SK-N-SH treated with all-trans-retinoic acid at 6 μM for 48 hours (cell line): ENCODE results near the gene SMOC1.

Source experiments
- ATAC-seq: fragments of 200-7000 bp; cut with Tn5 transposase; 3 replicates; pipeline ENCODE4 v1.9.1; 2020; ENCODE audit warnings: mild to moderate bottlenecking, moderate library complexity
- ARNTL ChIP-seq: fragments of 450-650 bp; formaldehyde crosslinking; IDR thresholded peaks from 2 replicates; pipeline ENCODE4 v1.5.0; 2020; ENCODE audit warnings: low read depth, mild to moderate bottlenecking, moderate library complexity, borderline replicate concordance
- BACH2 ChIP-seq: fragments of 250-450 bp; sonication (Bioruptor Pico); IDR thresholded peaks from 2 replicates; pipeline ENCODE4 v1.9.0; 2021; ENCODE audit warnings: mild to moderate bottlenecking, borderline replicate concordance
- CREB5 ChIP-seq: fragments of 250-450 bp; sonication (Bioruptor Pico); IDR thresholded peaks from 2 replicates; pipeline ENCODE4 v1.5.1; 2020; ENCODE audit warnings: low read depth, mild to moderate bottlenecking, moderate library complexity
- CSDC2 ChIP-seq: fragments of 250-450 bp; sonication (Bioruptor Pico); IDR thresholded peaks from 2 replicates; pipeline ENCODE4 v1.5.0; 2020; ENCODE audit warnings: mild to moderate bottlenecking, moderate library complexity
- CSRNP3 ChIP-seq: fragments of 250-450 bp; sonication (Bioruptor Pico); IDR thresholded peaks from 2 replicates; pipeline ENCODE4 v1.5.1; 2021; ENCODE audit warnings: mild to moderate bottlenecking, moderate library complexity
- ESRRG ChIP-seq: fragments of 250-450 bp; sonication (Bioruptor Pico); IDR thresholded peaks from 2 replicates; pipeline ENCODE4 v1.6.1; 2021; ENCODE audit warnings: mild to moderate bottlenecking
- GLIS3 ChIP-seq: fragments of 250-450 bp; sonication (Bioruptor Pico); IDR thresholded peaks from 2 replicates; pipeline ENCODE4 v1.5.0; 2020; ENCODE audit warnings: mild to moderate bottlenecking, moderate library complexity
- ISL1 ChIP-seq: fragments of 250-450 bp; sonication (Bioruptor Pico); IDR thresholded peaks from 2 replicates; pipeline ENCODE4 v2.1.2; 2022; ENCODE audit warnings: mild to moderate bottlenecking, moderate library complexity
- PATZ1 ChIP-seq: fragments of 250-450 bp; sonication (Bioruptor Pico); IDR thresholded peaks from 2 replicates; pipeline ENCODE4 v1.8.0; 2020; ENCODE audit warnings: mild to moderate bottlenecking, moderate library complexity, borderline replicate concordance
- PPARA ChIP-seq: fragments of 250-450 bp; sonication (Bioruptor Pico); IDR thresholded peaks from 2 replicates; pipeline ENCODE4 v1.5.0; 2020; ENCODE audit warnings: mild to moderate bottlenecking, borderline replicate concordance
- RARB ChIP-seq: fragments of 250-450 bp; sonication (Bioruptor Pico); IDR thresholded peaks from 2 replicates; pipeline ENCODE4 v1.8.0; 2021; ENCODE audit warnings: mild to moderate bottlenecking, moderate library complexity
- SNAI2 ChIP-seq: fragments of 250-450 bp; sonication (Bioruptor Pico); IDR thresholded peaks from 2 replicates; pipeline ENCODE4 v1.5.0; 2020; ENCODE audit warnings: mild to moderate bottlenecking, moderate library complexity
- TCF4 ChIP-seq: fragments of 250-450 bp; sonication (Bioruptor Pico); IDR thresholded peaks from 2 replicates; pipeline ENCODE4 v1.8.0; 2021; ENCODE audit warnings: mild to moderate bottlenecking, moderate library complexity, borderline replicate concordance
- TOX ChIP-seq: fragments of 250-450 bp; sonication (Bioruptor Pico); IDR thresholded peaks from 2 replicates; pipeline ENCODE4 v1.8.0; 2021; ENCODE audit warnings: mild to moderate bottlenecking, moderate library complexity, borderline replicate concordance
- ZC3H10 ChIP-seq: fragments of 250-450 bp; sonication (Bioruptor Pico); IDR thresholded peaks from 2 replicates; pipeline ENCODE4 v1.5.1; 2021; ENCODE audit warnings: mild to moderate bottlenecking, moderate library complexity
- ZFP3 ChIP-seq: fragments of 250-450 bp; sonication (Bioruptor Pico); IDR thresholded peaks from 2 replicates; pipeline ENCODE4 v1.5.0; 2020; ENCODE audit warnings: mild to moderate bottlenecking, moderate library complexity
- ZFP30 ChIP-seq: fragments of 450-650 bp; formaldehyde crosslinking; IDR thresholded peaks from 2 replicates; pipeline ENCODE4 v1.5.0; 2022; ENCODE audit warnings: mild to moderate bottlenecking, moderate library complexity
- ZNF565 ChIP-seq: fragments of 450-650 bp; formaldehyde crosslinking; conservative IDR thresholded peaks from 2 replicates; pipeline ENCODE4 v1.5.0; 2020; ENCODE audit warnings: low read depth, mild to moderate bottlenecking, moderate library complexity
- ZNF70 ChIP-seq: fragments of 450-650 bp; formaldehyde crosslinking; IDR thresholded peaks from 2 replicates; pipeline ENCODE4 v1.5.0; 2020; ENCODE audit warnings: mild to moderate bottlenecking, moderate library complexity
- ZNF8 ChIP-seq: fragments of 450-650 bp; formaldehyde crosslinking; IDR thresholded peaks from 2 replicates; pipeline ENCODE4 v1.5.0; 2020; ENCODE audit warnings: mild to moderate bottlenecking, moderate library complexity
- TF ChIP-seq, protein P1 (sequence below): fragments of 250-450 bp; sonication (Bioruptor Pico); IDR thresholded peaks from 2 replicates; pipeline ENCODE4 v1.5.0; 2020; ENCODE audit warnings: mild to moderate bottlenecking, moderate library complexity

Gene SMOC1

DNA sequence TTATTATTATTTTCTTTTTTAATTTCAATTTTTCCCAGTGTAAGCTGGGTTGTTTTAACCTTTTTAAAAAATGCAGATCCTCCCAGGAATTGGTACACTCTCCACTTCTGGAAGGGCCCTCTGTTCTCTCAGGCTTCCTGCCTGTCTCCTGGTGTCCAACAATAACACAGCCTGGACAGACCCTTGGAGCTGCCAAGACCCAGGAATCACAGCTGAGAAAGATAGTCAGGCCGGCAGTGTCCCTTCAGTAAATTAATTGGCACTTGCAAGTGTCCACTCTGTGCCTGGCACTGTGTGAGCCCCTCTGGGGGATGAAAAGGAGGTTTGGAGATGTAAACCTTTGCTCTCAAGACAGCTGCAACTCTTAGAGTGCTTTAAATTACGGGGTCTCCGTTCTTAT, 113.3 kb downstream of the SMOC1 start:
- TF ChIP-seq SNAI2 (CRISPR knock-in tag): no peak
- no peak for ATAC-seq

GRCh38 chr14:69993326-69993725, 114.1 kb downstream of the SMOC1 start:
- TF ChIP-seq ZNF8 (CRISPR knock-in tag) (no peak), ESRRG (CRISPR knock-in tag) (no peak), ZFP3 (CRISPR knock-in tag) (no peak)
- TF ChIP-seq, all 23 proteins: peak for 0
- no peak for ATAC-seq

- TF ChIP-seq BACH2 (CRISPR knock-in tag) (no peak), ESRRG (CRISPR knock-in tag) (no peak), ZFP30 (CRISPR knock-in tag) (no peak), ZNF565 (no peak), CREB5 (CRISPR knock-in tag) (no peak), TCF4 (no peak), ZC3H10 (no peak), ZNF8 (CRISPR knock-in tag) (no peak), ZNF70 (CRISPR knock-in tag) (no peak), RARB (CRISPR knock-in tag) (no peak), PPARA (CRISPR knock-in tag) (no peak), CSDC2 (no peak), GLIS3 (CRISPR knock-in tag) (no peak), SNAI2 (CRISPR knock-in tag) (no peak), PATZ1 (CRISPR knock-in tag) (no peak), CSRNP3 (CRISPR knock-in tag) (no peak), ARNTL (no peak)
- no peak for ATAC-seq
Observed at GRCh38 chr14:69994002-69994401, 114.8 kb downstream of the SMOC1 start.

- TF ChIP-seq PPARA (CRISPR knock-in tag): no peak
- TF ChIP-seq TOX (CRISPR knock-in tag): no peak
- TF ChIP-seq, protein P1, sequence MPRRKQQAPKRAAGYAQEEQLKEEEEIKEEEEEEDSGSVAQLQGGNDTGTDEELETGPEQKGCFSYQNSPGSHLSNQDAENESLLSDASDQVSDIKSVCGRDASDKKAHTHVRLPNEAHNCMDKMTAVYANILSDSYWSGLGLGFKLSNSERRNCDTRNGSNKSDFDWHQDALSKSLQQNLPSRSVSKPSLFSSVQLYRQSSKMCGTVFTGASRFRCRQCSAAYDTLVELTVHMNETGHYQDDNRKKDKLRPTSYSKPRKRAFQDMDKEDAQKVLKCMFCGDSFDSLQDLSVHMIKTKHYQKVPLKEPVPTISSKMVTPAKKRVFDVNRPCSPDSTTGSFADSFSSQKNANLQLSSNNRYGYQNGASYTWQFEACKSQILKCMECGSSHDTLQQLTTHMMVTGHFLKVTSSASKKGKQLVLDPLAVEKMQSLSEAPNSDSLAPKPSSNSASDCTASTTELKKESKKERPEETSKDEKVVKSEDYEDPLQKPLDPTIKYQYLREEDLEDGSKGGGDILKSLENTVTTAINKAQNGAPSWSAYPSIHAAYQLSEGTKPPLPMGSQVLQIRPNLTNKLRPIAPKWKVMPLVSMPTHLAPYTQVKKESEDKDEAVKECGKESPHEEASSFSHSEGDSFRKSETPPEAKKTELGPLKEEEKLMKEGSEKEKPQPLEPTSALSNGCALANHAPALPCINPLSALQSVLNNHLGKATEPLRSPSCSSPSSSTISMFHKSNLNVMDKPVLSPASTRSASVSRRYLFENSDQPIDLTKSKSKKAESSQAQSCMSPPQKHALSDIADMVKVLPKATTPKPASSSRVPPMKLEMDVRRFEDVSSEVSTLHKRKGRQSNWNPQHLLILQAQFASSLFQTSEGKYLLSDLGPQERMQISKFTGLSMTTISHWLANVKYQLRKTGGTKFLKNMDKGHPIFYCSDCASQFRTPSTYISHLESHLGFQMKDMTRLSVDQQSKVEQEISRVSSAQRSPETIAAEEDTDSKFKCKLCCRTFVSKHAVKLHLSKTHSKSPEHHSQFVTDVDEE (CRISPR knock-in tag): no peak
- no peak for TF ChIP-seq CSRNP3 (CRISPR knock-in tag)
- no peak for TF ChIP-seq ZC3H10
- no peak for TF ChIP-seq TCF4
- TF ChIP-seq ZNF8 (CRISPR knock-in tag): no peak
- no peak for TF ChIP-seq ESRRG (CRISPR knock-in tag)
- TF ChIP-seq CSDC2: no peak
- no peak for TF ChIP-seq ISL1 (CRISPR knock-in tag)
- TF ChIP-seq ARNTL: no peak
- no peak for TF ChIP-seq ZFP3 (CRISPR knock-in tag)
- no peak for TF ChIP-seq ZFP30 (CRISPR knock-in tag)
- no peak for TF ChIP-seq ZNF565
- TF ChIP-seq ZNF70 (CRISPR knock-in tag): no peak
- TF ChIP-seq PATZ1 (CRISPR knock-in tag): no peak
- no peak for ATAC-seq
Observed at GRCh38 chr14:69996216-69996615, 117.0 kb downstream of the SMOC1 start.
